MM.1S (cell line): ENCODE measurements around the gene GPR137B.

Experiments
- CTCF ChIP-seq: fragments of 300-600 bp; sonication (generic); IDR thresholded peaks from 2 replicates; pipeline ENCODE4 v1.5.1; 2016; ENCODE audit warnings: antibody characterized with exemption, low read length, mixed read lengths
- EZH2 ChIP-seq: fragments of 300-600 bp; sonication (generic); optimal IDR thresholded peaks from 2 replicates; pipeline ENCODE3; 2017; ENCODE audit warnings: low read depth, mild to moderate bottlenecking, antibody characterized with exemption, low read length, mixed read lengths
- EZH2phosphoT487 ChIP-seq: fragments of 300-600 bp; sonication (generic); IDR thresholded peaks from 2 replicates; pipeline ENCODE4 v1.6.1; 2018; ENCODE audit warnings: antibody characterized with exemption, low read length

GRCh38 chr1:236222632-236223031, 80.3 kb downstream of the GPR137B start:
- TF ChIP-seq CTCF (no peak), EZH2phosphoT487 (no peak), EZH2 (no peak)
